Body of pancreas (tissue), 4 donors: ENCODE results near the gene EFCAB11. TPM values are rescaled to one million over a fixed set of nuclear protein-coding genes. Genes with fewer than 3 reads are reported as not detected.
A peak's percentile ranks its signal among the peaks of the same experiment; 100 is the strongest.

Experiments used
- ATAC-seq: fragments of 150-250 bp; one replicate; pipeline ENCODE4 v1.9.1; 2016
- DNase-seq, 4 donors: peaks; one replicate each; pipeline ENCODE4 v3.0.0-alpha.2; 2019
- H3K27ac ChIP-seq, 4 donors: fragments of 200-600 bp; sonication (generic); 1 replicate in 3 of 4; 2 replicates in 1 of 4; pipeline versions ENCODE4 v1.5.1 to v1.6.1; 2016 to 2019; ENCODE audit warnings: mild to moderate bottlenecking in 1 of 4, mixed read lengths in 1 of 4, moderate library complexity in 1 of 4
- H3K27me3 ChIP-seq, 2 donors: fragments of 200-600 bp; sonication (generic); one replicate each; pipeline ENCODE4 v1.6.0; 2016; ENCODE audit warnings: mild to moderate bottlenecking in 1 of 2
- H3K36me3 ChIP-seq, 2 donors: fragments of 200-600 bp; sonication (generic); replicated peaks in 1 of 2; 2 replicates each; pipeline ENCODE4 v1.5.1; 2016; ENCODE audit warnings: low read depth in 2 of 2; ENCODE audit not compliant: insufficient read depth in 1 of 2
- H3K4me1 ChIP-seq: fragments of 200-600 bp; sonication (generic); one replicate; pipeline ENCODE4 v1.6.0; 2016
- H3K4me3 ChIP-seq, 2 donors: fragments of 200-600 bp; sonication (generic); 1 replicate in 1 of 2; 2 replicates in 1 of 2; pipeline ENCODE4 v1.5.1; 2016 to 2019
- H3K9me3 ChIP-seq, 3 donors: fragments of 200-600 bp; sonication (generic); 1 replicate in 2 of 3; 2 replicates in 1 of 3; pipeline ENCODE4 v1.5.1; 2016
- CTCF ChIP-seq, 7 experiments: fragments of 450-650 bp in 4 of 7; fragments of 200-600 bp in 3 of 7; sonication (generic) in 3 of 7; IDR thresholded peaks; one replicate each; pipeline ENCODE4 v1.5.1; 2016 to 2019; ENCODE audit warnings: antibody characterized with exemption in 7 of 7
- POLR2A ChIP-seq, 3 donors: fragments of 450-650 bp; IDR thresholded peaks; one replicate each; pipeline ENCODE4 v1.6.1; 2016; ENCODE audit warnings: antibody characterized with exemption in 3 of 3, mild to moderate bottlenecking in 2 of 3
- WGBS, 2 donors: methylation state at CpG; one replicate each; pipeline ENCODE4 v1.1.5; 2017; 5-methylcytosine and 5-hydroxymethylcytosine counted together
- intact Hi-C: fragments of 100-400 bp; cut with DNase I; formaldehyde crosslinking; loops from one replicate; pipeline ENCODE4 v1.15.1; 2023
- total RNA-seq, 2 donors: library from RNA; depleted of rRNA; stranded (reverse); fragments of >200 nt; gene quantifications; one replicate each; pipeline ENCODE4 v1.1.0, GENCODE V29; 2016

The EFCAB11 gene
- total RNA-seq, 2 donors from 2014 or later = 1.6 to 2.9 TPM

DNA sequence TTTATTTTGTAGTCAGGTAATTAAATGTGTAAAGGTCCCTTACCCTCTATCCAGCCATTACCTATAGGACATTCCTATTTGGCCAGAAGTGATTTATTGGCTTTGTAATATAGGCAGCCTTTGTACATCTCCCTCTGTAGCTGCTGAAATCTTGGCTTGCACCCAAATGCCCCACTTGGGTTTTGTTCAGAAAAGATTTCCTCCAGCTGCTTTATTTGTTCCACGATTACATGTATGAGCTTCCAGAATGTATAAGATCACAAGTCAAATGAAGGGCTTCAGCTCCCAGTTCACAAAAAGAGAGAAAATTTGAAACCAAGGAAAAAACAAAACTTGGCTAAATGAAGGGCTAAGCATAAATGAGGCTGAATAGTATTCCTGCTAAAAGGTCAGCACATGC lies 103.4 kb downstream of the EFCAB11 start:
- H3K9me3 ChIP-seq = no peaks in the 10 kb centered on the region
- no peak overlapping the region for H3K27ac ChIP-seq
- 24 to 55% methylated on average over 1 of the region's 1 CpG for WGBS, 2 donors
- TF ChIP-seq POLR2A (IDR thresholded peaks at IDR 0.05) (no peak), CTCF (IDR thresholded peaks at IDR 0.05) (no peak)
- H3K4me3 ChIP-seq = no peak overlapping the region
- H3K36me3 ChIP-seq = no peaks in the 10 kb centered on the region
- intact Hi-C loops = no loop called here
- peaks cover under 1% of the 10 kb centered on the region for H3K4me1 ChIP-seq
- H3K27me3 ChIP-seq = no peaks in the 10 kb centered on the region
- DNase-seq (no peak), ATAC-seq (no peak)

- H3K4me1 ChIP-seq = no peaks in the 10 kb centered on the region
- H3K36me3 ChIP-seq = no peaks in the 10 kb centered on the region
- intact Hi-C loops = no loop called here
- no peak overlapping the region for H3K27ac ChIP-seq
- H3K4me3 ChIP-seq = no peak overlapping the region
- WGBS, 2 donors = 90 to 96% methylated on average over 1 of the region's 1 CpG
- ATAC-seq (no peak), DNase-seq (no peak)
- TF ChIP-seq CTCF (IDR thresholded peaks at IDR 0.05) (no peak), POLR2A (IDR thresholded peaks at IDR 0.05) (no peak)
- no peaks in the 10 kb centered on the region for H3K27me3 ChIP-seq
- H3K9me3 ChIP-seq = no peaks in the 10 kb centered on the region
Measured at GRCh38 chr14:89849931-89850330, 104.6 kb downstream of the EFCAB11 start.

DNA sequence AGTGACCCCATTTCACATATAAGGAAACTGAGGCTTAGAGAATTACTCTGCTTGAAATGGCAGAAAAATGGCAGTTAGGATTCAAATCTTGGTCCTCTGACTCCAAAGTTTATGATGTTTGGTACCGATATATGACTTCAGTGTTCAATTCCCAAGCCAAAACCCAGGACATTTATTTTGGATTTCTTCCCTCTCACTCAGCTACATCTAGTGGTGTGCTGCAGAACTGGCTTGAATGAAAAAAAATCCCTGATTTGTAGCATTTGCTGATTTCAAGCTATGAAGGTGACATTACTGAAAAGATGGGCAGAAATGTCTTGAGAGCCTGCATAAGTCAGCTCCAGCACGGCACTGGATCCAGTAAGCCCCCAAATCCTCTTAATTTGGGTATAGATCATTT lies 106.4 kb downstream of the EFCAB11 start:
- intact Hi-C loops = no loop called here
- DNase-seq = no peak
- H3K9me3 ChIP-seq = no peaks in the 10 kb centered on the region

DNA sequence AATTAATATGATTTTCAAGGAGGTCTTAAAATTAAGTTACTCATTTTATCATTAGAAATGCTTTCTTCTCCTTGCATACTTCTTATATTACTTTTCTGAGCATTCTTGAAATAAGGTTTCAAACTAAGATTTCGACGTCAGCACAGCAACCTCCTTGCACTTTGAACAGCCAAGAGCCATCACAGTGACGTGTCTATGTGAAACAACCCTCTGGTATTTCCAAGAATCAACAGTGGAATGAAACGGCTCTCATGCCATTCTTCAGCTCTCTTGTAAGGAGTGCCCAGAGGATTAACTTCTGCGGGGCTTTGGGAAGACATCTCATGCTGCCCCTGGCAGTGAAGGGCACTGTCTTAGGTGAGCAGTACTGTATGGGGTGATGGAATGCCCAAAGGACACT lies 109.2 kb downstream of the EFCAB11 start:
- H3K27ac ChIP-seq = no peak overlapping the region
- no peak for DNase-seq

More for the DNA sequence above, 106.4 kb downstream of the EFCAB11 start:
- Histone ChIP-seq H3K4me3 (no peak overlapping the region), H3K36me3 (no peaks in the 10 kb centered on the region), H3K27ac (no peak overlapping the region), H3K27me3 (no peaks in the 10 kb centered on the region), H3K4me1 (no peaks in the 10 kb centered on the region)
- TF ChIP-seq POLR2A (IDR thresholded peaks at IDR 0.05) (no peak), CTCF (IDR thresholded peaks at IDR 0.05) (peak in 2 of 7 experiments; percentile 11 to 14)
- WGBS, 2 donors = 86 to 88% methylated on average over 2 of the region's 2 CpGs
- no peak for ATAC-seq

More for the DNA sequence above, 109.2 kb downstream of the EFCAB11 start:
- TF ChIP-seq POLR2A (IDR thresholded peaks at IDR 0.05) (no peak), CTCF (IDR thresholded peaks at IDR 0.05) (no peak)
- intact Hi-C loops = no loop called here
- no peak for ATAC-seq
- 81 to 86% methylated on average over 5 of the region's 5 CpGs for WGBS, 2 donors
- Histone ChIP-seq H3K4me1 (no peaks in the 10 kb centered on the region), H3K36me3 (no peaks in the 10 kb centered on the region), H3K4me3 (no peak overlapping the region), H3K9me3 (no peaks in the 10 kb centered on the region), H3K27me3 (no peaks in the 10 kb centered on the region)
